Measurements from ENCODE around the gene RAB41.

RAB41 gene

GRCh38 chrX:70289168-70289792 lies 7.3 kb downstream of the RAB41 start:
- TF ChIP-seq CTCF (IDR thresholded peaks at IDR 0.05; ENCODE audit: insufficient read depth, low read length, missing control alignments), result no peak
- POLR2A ChIA-PET, result interaction anchor here (1.0 kb wide), 1 partner anchor 13 kb away, joined by 3 read pairs; no protein-coding TSS in a partner anchor

GRCh38 chrX:70289793-70290770 lies 8.1 kb downstream of the RAB41 start, which contains the start of the genes KIF4A and PDZD11:
Gene KIF4A, plus strand, starts transcription at chrX:70290104. Its CDS starts 355 bp downstream, at chrX:70290459.
Gene PDZD11, minus strand, starts transcription at chrX:70289927. Its CDS starts 586 bp downstream, at chrX:70289341.
- POLR2A ChIA-PET, result interaction anchor here (1.0 kb wide), 1 partner anchor 12 kb away, joined by 3 read pairs; no protein-coding TSS in a partner anchor

More at GRCh38 chrX:70289168-70289792, 7.3 kb downstream of the RAB41 start:
- no peak for DNase-seq (ENCODE audit: low read depth, low spot score)
- peak overlapping the region; percentile 76 for H3K4me3 ChIP-seq (ENCODE audit: low read depth, low read length)
- CTCF ChIA-PET, result interaction anchor here (1.1 kb wide), 1 partner anchor 10 kb away, joined by 4 read pairs; no protein-coding TSS in a partner anchor

GRCh38 chrX:70292788-70293187 lies 10.8 kb downstream of the RAB41 start:
- no peak for TF ChIP-seq CTCF (IDR thresholded peaks at IDR 0.05; ENCODE audit: insufficient read depth, low read length, missing control alignments)
- ChIA-PET POLR2A (interaction anchor here (1.0 kb wide), 1 partner anchor 9 kb away, joined by 3 read pairs; no protein-coding TSS in a partner anchor), CTCF (interaction anchor here (1.1 kb wide), 1 partner anchor 160 kb away, joined by 4 read pairs; the partner anchor contains the start of gene IGBP1)
- H3K4me3 ChIP-seq (ENCODE audit: low read depth, low read length), result no peak overlapping the region
- DNase-seq (ENCODE audit: low read depth, low spot score), result no peak

More at GRCh38 chrX:70289793-70290770, 8.1 kb downstream of the RAB41 start, which contains the start of the genes KIF4A and PDZD11:
- TF ChIP-seq CTCF (IDR thresholded peaks at IDR 0.05; ENCODE audit: insufficient read depth, low read length, missing control alignments), result no peak
- H3K4me3 ChIP-seq (ENCODE audit: low read depth, low read length), result peak within 1 kb of the TSS; percentile 76
- DNase-seq (ENCODE audit: low read depth, low spot score), result no peak
- CTCF ChIA-PET, result interaction anchor here (1.1 kb wide), 1 partner anchor 10 kb away, joined by 4 read pairs; no protein-coding TSS in a partner anchor

- H3K4me3 ChIP-seq (ENCODE audit: low read depth, low read length), result no peak overlapping the region
Observed at GRCh38 chrX:70293621-70294020, 11.6 kb downstream of the RAB41 start.

GRCh38 chrX:70301716-70302115 lies 19.7 kb downstream of the RAB41 start:
- no peak overlapping the region for H3K4me3 ChIP-seq (ENCODE audit: low read depth, low read length)
- TF ChIP-seq CTCF (IDR thresholded peaks at IDR 0.05; ENCODE audit: insufficient read depth, low read length, missing control alignments), result no peak
- CTCF ChIA-PET, result no interaction called here
- POLR2A ChIA-PET, result interaction anchor here (0.8 kb wide), 1 partner anchor 8 kb away, joined by 3 read pairs; no protein-coding TSS in a partner anchor
- DNase-seq (ENCODE audit: low read depth, low spot score), result no peak

More at GRCh38 chrX:70293621-70294020, 11.6 kb downstream of the RAB41 start:
- no peak for TF ChIP-seq CTCF (IDR thresholded peaks at IDR 0.05; ENCODE audit: insufficient read depth, low read length, missing control alignments)
- CTCF ChIA-PET, result interaction anchor here (1.2 kb wide), 1 partner anchor 160 kb away, joined by 4 read pairs; the partner anchor contains the start of gene IGBP1
- POLR2A ChIA-PET, result interaction anchor here (1.0 kb wide), 1 partner anchor 9 kb away, joined by 3 read pairs; no protein-coding TSS in a partner anchor
- DNase-seq (ENCODE audit: low read depth, low spot score), result no peak

All from AG04449 (cell line).